PC-9 (cell line): ENCODE data around the gene NEUROD2. TPM values are rescaled to one million over a fixed set of nuclear protein-coding genes. Genes with fewer than 3 reads are reported as not detected.

Source experiments
- BruUV-seq: library from RNA; stranded (reverse); fragments of 400-500 nt; replicated peaks from 2 replicates; lab custom pipeline; 2021; lab: Mats Ljungman, UMichigan
- CTCF ChIA-PET: fragments of 300-600 bp; sonication (Branson Sonifier 250); formaldehyde crosslinking; loops from one replicate; lab custom pipeline; 2022; ENCODE audit warnings: antibody characterized with exemption; lab: Charles Lee
- POLR2A ChIA-PET: fragments of 300-600 bp; sonication (Branson Sonifier 250); formaldehyde crosslinking; loops from one replicate; lab custom pipeline; 2022; ENCODE audit warnings: antibody characterized with exemption; ENCODE audit not compliant: unreplicated experiment; lab: Charles Lee
- DNase-seq, 2 experiments: peaks; one replicate each; pipeline versions ENCODE4 v3.0.0 to v3.0.0-alpha.2; 2015 to 2022; ENCODE audit warnings: mixed read lengths in 1 of 2
- H2AFZ ChIP-seq: fragments of 200-600 bp; sonication (generic); 2 replicates; pipeline ENCODE4 v1.8.1; 2017; ENCODE audit warnings: antibody characterized with exemption
- H3F3A ChIP-seq: fragments of 200-600 bp; sonication (generic); 2 replicates; pipeline ENCODE4 v1.8.1; 2017; ENCODE audit warnings: antibody characterized with exemption, mild to moderate bottlenecking, low read depth; ENCODE audit not compliant: insufficient read depth
- H3K27ac ChIP-seq: fragments of 200-600 bp; sonication (generic); 2 replicates; pipeline ENCODE4 v1.6.1; 2016; ENCODE audit warnings: mixed run types
- H3K27me3 ChIP-seq: fragments of 200-600 bp; sonication (generic); 2 replicates; pipeline ENCODE4 v1.6.1; 2016; ENCODE audit warnings: low read depth, mixed run types; ENCODE audit not compliant: insufficient read depth
- H3K36me3 ChIP-seq: fragments of 200-600 bp; sonication (generic); 2 replicates; pipeline ENCODE4 v1.6.1; 2016; ENCODE audit warnings: low read depth, mixed run types
- H3K4me1 ChIP-seq: fragments of 200-600 bp; sonication (generic); replicated peaks from 2 replicates; pipeline ENCODE4 v1.6.1; 2016; ENCODE audit warnings: mixed run types; ENCODE audit not compliant: insufficient read depth
- H3K4me2 ChIP-seq: fragments of 200-600 bp; sonication (generic); 2 replicates; pipeline ENCODE4 v1.6.1; 2017; ENCODE audit warnings: mixed run types
- H3K4me3 ChIP-seq: fragments of 200-600 bp; sonication (generic); 2 replicates; pipeline ENCODE4 v1.6.1; 2016; ENCODE audit warnings: mixed run types
- H3K79me2 ChIP-seq: fragments of 200-600 bp; sonication (generic); 2 replicates; pipeline ENCODE4 v1.6.1; 2017; ENCODE audit warnings: low read depth, mixed run types
- H3K9me2 ChIP-seq: fragments of 200-600 bp; sonication (generic); 2 replicates; pipeline ENCODE4 v1.8.1; 2017; ENCODE audit warnings: mild to moderate bottlenecking; ENCODE audit not compliant: insufficient read depth
- H3K9me3 ChIP-seq: fragments of 200-600 bp; sonication (generic); 2 replicates; pipeline ENCODE4 v1.8.1; 2016; ENCODE audit warnings: low read depth; ENCODE audit not compliant: insufficient read depth
- H4K20me1 ChIP-seq: fragments of 200-600 bp; sonication (generic); 2 replicates; pipeline ENCODE4 v1.8.1; 2017; ENCODE audit not compliant: insufficient read depth
- EZH2 ChIP-seq: fragments of 200-600 bp; sonication (generic); IDR thresholded peaks from 2 replicates; pipeline ENCODE4 v1.8.0; 2017; ENCODE audit warnings: antibody characterized with exemption, low read depth
- intact Hi-C: fragments of 100-400 bp; cut with micrococcal nuclease; formaldehyde crosslinking; loops from one replicate; pipeline ENCODE4 v1.10.0; 2022; ENCODE audit not compliant: unreplicated experiment
- total RNA-seq: library from RNA; stranded (reverse); gene quantifications from 2 replicates; pipeline ENCODE4 v1.2.3, GENCODE V29; 2021
- TF ChIP-seq, protein P1 (sequence below): fragments of 200-600 bp; sonication (generic); conservative IDR thresholded peaks from 2 replicates; pipeline ENCODE4 v1.6.1; 2017; ENCODE audit warnings: mixed run types, antibody characterized with exemption, mild to moderate bottlenecking, moderate library complexity

Gene NEUROD2
- total RNA-seq, 1 experiment from 2014 or later = not detected

DNA sequence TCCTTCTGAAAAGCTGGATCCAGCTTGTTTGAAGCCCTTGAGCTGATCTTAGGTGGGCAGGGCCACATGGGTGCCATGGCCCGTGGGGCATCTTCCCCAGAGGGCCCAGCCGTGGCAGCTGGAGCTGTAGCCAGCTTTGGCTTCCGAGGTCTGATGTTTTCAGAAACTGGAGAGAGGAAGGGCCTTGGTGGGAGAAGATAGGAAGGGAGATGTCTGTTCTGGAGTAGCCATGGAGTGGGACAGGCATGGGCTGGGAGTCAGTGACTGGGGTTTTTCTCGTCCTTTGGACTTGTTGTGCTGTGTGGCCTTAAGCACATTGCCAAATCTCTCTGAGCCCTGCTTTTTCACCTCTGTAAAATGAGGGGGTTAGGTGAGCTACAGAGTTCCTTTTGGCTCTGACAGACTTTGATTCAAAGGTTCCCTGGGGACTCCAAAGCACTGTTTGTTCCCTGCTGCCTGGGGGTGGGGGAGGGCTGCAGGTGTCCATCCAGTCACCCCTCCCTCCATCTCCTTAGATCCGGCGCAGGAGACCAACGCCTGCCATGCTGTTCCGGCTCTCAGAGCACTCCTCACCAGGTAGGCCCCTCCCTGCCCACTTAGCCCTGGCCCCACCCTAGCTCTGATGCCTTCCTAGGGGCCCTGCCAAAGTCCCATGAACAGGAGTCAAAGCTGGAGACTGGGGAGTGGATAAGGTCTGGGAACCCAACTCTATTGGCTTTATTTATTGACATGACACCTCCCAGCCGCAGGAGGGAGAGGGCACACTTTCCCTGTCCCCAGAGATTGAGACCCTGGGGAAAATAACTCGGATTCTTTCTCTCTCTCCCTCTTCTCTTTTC is 21.2 kb upstream of the NEUROD2 start:
- H2AFZ ChIP-seq = no peak overlapping the region
- TF ChIP-seq, protein P1, sequence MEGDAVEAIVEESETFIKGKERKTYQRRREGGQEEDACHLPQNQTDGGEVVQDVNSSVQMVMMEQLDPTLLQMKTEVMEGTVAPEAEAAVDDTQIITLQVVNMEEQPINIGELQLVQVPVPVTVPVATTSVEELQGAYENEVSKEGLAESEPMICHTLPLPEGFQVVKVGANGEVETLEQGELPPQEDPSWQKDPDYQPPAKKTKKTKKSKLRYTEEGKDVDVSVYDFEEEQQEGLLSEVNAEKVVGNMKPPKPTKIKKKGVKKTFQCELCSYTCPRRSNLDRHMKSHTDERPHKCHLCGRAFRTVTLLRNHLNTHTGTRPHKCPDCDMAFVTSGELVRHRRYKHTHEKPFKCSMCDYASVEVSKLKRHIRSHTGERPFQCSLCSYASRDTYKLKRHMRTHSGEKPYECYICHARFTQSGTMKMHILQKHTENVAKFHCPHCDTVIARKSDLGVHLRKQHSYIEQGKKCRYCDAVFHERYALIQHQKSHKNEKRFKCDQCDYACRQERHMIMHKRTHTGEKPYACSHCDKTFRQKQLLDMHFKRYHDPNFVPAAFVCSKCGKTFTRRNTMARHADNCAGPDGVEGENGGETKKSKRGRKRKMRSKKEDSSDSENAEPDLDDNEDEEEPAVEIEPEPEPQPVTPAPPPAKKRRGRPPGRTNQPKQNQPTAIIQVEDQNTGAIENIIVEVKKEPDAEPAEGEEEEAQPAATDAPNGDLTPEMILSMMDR = no peak
- TF ChIP-seq EZH2 = no peak
- H3K4me3 ChIP-seq = no peak overlapping the region
- H3K27me3 ChIP-seq = no peaks in the 10 kb centered on the region
- DNase-seq = no peak
- no peak overlapping the region for H3K27ac ChIP-seq
- intact Hi-C loops = no loop called here
- H3K4me2 ChIP-seq = no peak overlapping the region
- no peaks in the 10 kb centered on the region for H4K20me1 ChIP-seq
- POLR2A ChIA-PET = no interaction called here
- BruUV-seq = no TSS peak
- peaks cover 9% of the 10 kb centered on the region; the same call in 1 of the 2 replicates for H3F3A ChIP-seq
- CTCF ChIA-PET = no interaction called here
- no peaks in the 10 kb centered on the region for H3K36me3 ChIP-seq
- H3K9me3 ChIP-seq = no peaks in the 10 kb centered on the region
- H3K4me1 ChIP-seq = peaks cover 25% of the 10 kb centered on the region
- no peaks in the 10 kb centered on the region for H3K79me2 ChIP-seq
- H3K9me2 ChIP-seq = no peaks in the 10 kb centered on the region

DNA sequence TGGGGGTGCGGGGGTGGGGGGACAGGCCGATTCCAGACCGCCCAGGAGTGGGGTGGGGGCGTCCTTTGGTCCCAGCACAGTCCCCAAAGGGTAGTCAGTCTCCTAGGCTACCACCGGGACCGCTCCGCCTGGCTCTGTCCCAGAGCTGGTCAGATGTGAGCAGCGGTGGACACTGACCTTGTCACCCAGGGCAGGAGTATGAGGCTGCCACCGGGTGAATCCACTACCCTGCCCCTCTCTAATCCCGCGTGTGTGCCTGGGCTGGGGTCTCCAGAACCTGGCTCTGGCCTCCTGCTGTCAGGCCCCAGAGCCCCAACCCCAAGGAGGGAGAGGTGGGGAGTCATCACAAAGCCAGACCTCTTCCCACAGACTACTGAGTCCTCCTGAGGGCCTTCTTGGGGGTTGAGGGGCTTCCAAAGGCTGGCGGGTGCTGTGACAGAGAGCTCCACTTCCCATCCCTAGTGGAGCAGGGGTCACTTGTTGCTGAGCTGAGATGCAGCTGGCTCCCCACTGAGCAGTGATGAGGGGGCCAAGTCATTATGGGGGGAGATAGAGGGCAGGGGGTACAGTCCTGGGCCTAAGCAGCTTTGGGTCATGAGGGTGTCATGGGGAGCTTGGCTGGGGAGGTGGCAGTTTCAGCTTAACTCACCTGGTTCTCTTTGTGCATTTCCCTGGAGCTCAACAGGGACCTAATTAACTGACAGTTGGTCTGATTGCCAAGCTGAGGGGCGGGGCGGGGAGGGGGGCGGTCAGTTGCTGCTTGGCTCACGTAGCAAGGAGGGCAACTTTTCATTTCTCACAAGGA is 20.2 kb upstream of the NEUROD2 start:
- Histone ChIP-seq H3K4me2 (no peak overlapping the region), H3K27me3 (no peaks in the 10 kb centered on the region), H3K36me3 (no peaks in the 10 kb centered on the region), H3K4me3 (no peak overlapping the region), H3K79me2 (no peaks in the 10 kb centered on the region), H3K9me2 (no peaks in the 10 kb centered on the region), H3K9me3 (no peaks in the 10 kb centered on the region), H3K27ac (no peak overlapping the region), H3K4me1 (peaks cover 34% of the 10 kb centered on the region), H2AFZ (no peak overlapping the region), H4K20me1 (no peaks in the 10 kb centered on the region), H3F3A (peaks cover 14% of the 10 kb centered on the region; the same call in 1 of the 2 replicates)
- CTCF ChIA-PET = interaction anchor here (0.7 kb wide), 1 partner anchor 412 kb away, joined by 11 read pairs; no protein-coding TSS in a partner anchor
- intact Hi-C loops = no loop called here
- DNase-seq = no peak
- POLR2A ChIA-PET = interaction anchor here (0.6 kb wide), 2 partner anchors 7 to 368 kb away, joined by 4 read pairs; no protein-coding TSS in a partner anchor
- no TSS peak for BruUV-seq
- no peak for TF ChIP-seq EZH2
- TF ChIP-seq, protein P1 = no peak

DNA sequence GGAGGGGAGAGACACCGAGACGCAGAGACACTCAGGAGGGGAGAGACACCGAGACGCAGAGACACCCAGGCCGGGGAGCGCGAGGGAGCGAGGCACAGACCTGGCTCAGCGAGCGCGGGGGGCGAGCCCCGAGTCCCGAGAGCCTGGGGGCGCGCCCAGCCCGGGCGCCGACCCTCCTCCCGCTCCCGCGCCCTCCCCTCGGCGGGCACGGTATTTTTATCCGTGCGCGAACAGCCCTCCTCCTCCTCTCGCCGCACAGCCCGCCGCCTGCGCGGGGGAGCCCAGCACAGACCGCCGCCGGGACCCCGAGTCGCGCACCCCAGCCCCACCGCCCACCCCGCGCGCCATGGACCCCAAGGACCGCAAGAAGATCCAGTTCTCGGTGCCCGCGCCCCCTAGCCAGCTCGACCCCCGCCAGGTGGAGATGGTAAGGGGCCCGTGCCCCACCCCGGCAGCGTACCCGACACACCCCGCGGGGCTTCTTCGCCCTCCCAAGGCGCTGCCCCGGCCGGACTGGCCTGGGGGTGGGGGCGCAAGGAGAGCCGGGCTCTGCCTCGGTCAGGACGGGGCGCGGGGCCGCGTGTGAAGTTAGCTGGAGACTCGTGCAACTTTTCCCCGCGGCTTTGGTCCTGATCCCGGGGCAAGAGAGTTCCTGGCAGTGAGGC is 19.5 kb upstream of the NEUROD2 start:
- H3K79me2 ChIP-seq = no peaks in the 10 kb centered on the region
- no peaks in the 10 kb centered on the region for H3K9me2 ChIP-seq
- TF ChIP-seq EZH2 = no peak
- TF ChIP-seq, protein P1 = no peak
- no peak overlapping the region for H3K27ac ChIP-seq
- ChIA-PET CTCF (interaction anchor here (0.7 kb wide), 1 partner anchor 411 kb away, joined by 11 read pairs; no protein-coding TSS in a partner anchor), POLR2A (no interaction called here)
- DNase-seq = no peak
- no peaks in the 10 kb centered on the region for H4K20me1 ChIP-seq
- H3K27me3 ChIP-seq = no peaks in the 10 kb centered on the region
- H2AFZ ChIP-seq = no peak overlapping the region
- no peaks in the 10 kb centered on the region for H3K36me3 ChIP-seq
- H3F3A ChIP-seq = peaks cover 22% of the 10 kb centered on the region; the same call in 1 of the 2 replicates
- intact Hi-C loops = no loop called here
- no peaks in the 10 kb centered on the region for H3K9me3 ChIP-seq
- H3K4me1 ChIP-seq = peaks cover 26% of the 10 kb centered on the region
- no peak overlapping the region for H3K4me2 ChIP-seq
- no TSS peak for BruUV-seq
- H3K4me3 ChIP-seq = no peak overlapping the region
